GM12878 (cell line): ENCODE results near the gene TTF2. TPM values are rescaled to one million over a fixed set of nuclear protein-coding genes. Genes with fewer than 3 reads are reported as not detected.

Experiments
- ATAC-seq: fragments of 200-7000 bp; cut with Tn5 transposase; 3 replicates; pipeline ENCODE4 v1.9.1; 2020; ENCODE audit warnings: mild to moderate bottlenecking, moderate library complexity
- BruUV-seq: library from RNA; stranded (reverse); fragments of 400-500 nt; replicated peaks from 2 replicates; lab custom pipeline; 2021; lab: Mats Ljungman, UMichigan
- CTCF ChIA-PET: fragments of 300-600 bp; sonication (Branson Sonifier 250); formaldehyde crosslinking; extraction: SDS; loops from one replicate; lab custom pipeline; 2021; ENCODE audit warnings: inconsistent platforms; lab: Yijun Ruan, JAX
- POLR2A ChIA-PET: fragments of 350-600 bp; formaldehyde crosslinking; extraction: SDS; loops from one replicate; lab custom pipeline; 2021; ENCODE audit warnings: inconsistent platforms; lab: Charles Lee
- RAD21 ChIA-PET: fragments of 300-600 bp; sonication (Branson Sonifier 250); formaldehyde crosslinking; loops from one replicate; lab custom pipeline; 2023; ENCODE audit warnings: antibody characterized with exemption; ENCODE audit not compliant: unreplicated experiment; lab: Charles Lee
- SMC1A ChIA-PET: fragments of 300-600 bp; sonication (Branson Sonifier 250); formaldehyde crosslinking; loops from one replicate; lab custom pipeline; 2023; ENCODE audit not compliant: unreplicated experiment, uncharacterized antibody; lab: Charles Lee
- DNase-seq: peaks from one replicate; pipeline ENCODE4 v3.0.0-alpha.2; 2011; ENCODE audit warnings: low read depth, low spot score
- FAIRE-seq: peaks from 3 replicates; lab custom pipeline; 2011; peaks lifted over from hg19 to GRCh38; lab: Jason Lieb, UNC
- H2AFZ ChIP-seq: 2 replicates; pipeline ENCODE4 v1.6.0; 2011; ENCODE audit warnings: low read depth, low read length, control low read depth; ENCODE audit not compliant: control insufficient read depth
- H3K27ac ChIP-seq: 2 replicates; pipeline ENCODE4 v1.5.1; 2011; ENCODE audit warnings: control low read depth; ENCODE audit not compliant: control insufficient read depth, insufficient read depth
- H3K27me3 ChIP-seq, 2 experiments: replicated peaks in 1 of 2; 2 replicates each; pipeline versions ENCODE4 v1.6.0 to v1.6.1; 2011; ENCODE audit warnings: low read length in 1 of 2; ENCODE audit not compliant: control insufficient read depth in 2 of 2, insufficient read depth in 2 of 2
- H3K36me3 ChIP-seq, 2 experiments: 2 replicates each; pipeline ENCODE4 v1.5.1; 2011; ENCODE audit warnings: low read length in 1 of 2; ENCODE audit not compliant: control insufficient read depth in 2 of 2, insufficient read depth in 2 of 2
- H3K4me1 ChIP-seq: 2 replicates; pipeline ENCODE4 v1.6.1; 2011; ENCODE audit warnings: mild to moderate bottlenecking, low read length, moderate library complexity, mixed read lengths; ENCODE audit not compliant: control insufficient read depth, insufficient read depth
- H3K4me2 ChIP-seq: 2 replicates; pipeline ENCODE4 v1.6.0; 2011; ENCODE audit warnings: control low read depth; ENCODE audit not compliant: control insufficient read depth, insufficient read depth
- H3K4me3 ChIP-seq: fragments of 200-600 bp; sonication (generic); 2 replicates; pipeline ENCODE4 v1.5.1; 2016
- H3K79me2 ChIP-seq: 2 replicates; pipeline ENCODE4 v1.6.0; 2011; ENCODE audit warnings: low read length; ENCODE audit not compliant: control insufficient read depth, insufficient read depth
- H3K9ac ChIP-seq: 2 replicates; pipeline ENCODE4 v1.8.0; 2011; ENCODE audit warnings: low read length, control low read depth, mixed read lengths; ENCODE audit not compliant: control insufficient read depth, insufficient read depth
- H3K9me3 ChIP-seq: replicated peaks from 3 replicates; pipeline ENCODE4 v1.5.1; 2011; ENCODE audit warnings: mild to moderate bottlenecking, low read length; ENCODE audit not compliant: control insufficient read depth, insufficient read depth
- H4K20me1 ChIP-seq: 2 replicates; pipeline ENCODE4 v1.6.0; 2011; ENCODE audit not compliant: control insufficient read depth, insufficient read depth
- ATF3 ChIP-seq: IDR thresholded peaks from 2 replicates; pipeline ENCODE4 v1.6.1; 2011; ENCODE audit warnings: low read depth, mild to moderate bottlenecking, low read length, moderate library complexity, borderline replicate concordance; ENCODE audit errors: extremely low read depth
- EGR1 ChIP-seq, 2 experiments: IDR thresholded peaks; 1 replicate in 1 of 2; 2 replicates in 1 of 2; pipeline ENCODE4 v1.6.1; 2011 to 2012; ENCODE audit warnings: low read depth in 2 of 2, low read length in 2 of 2, borderline replicate concordance in 1 of 2, mild to moderate bottlenecking in 1 of 2, moderate library complexity in 1 of 2
- IRF4 ChIP-seq: IDR thresholded peaks from 2 replicates; pipeline ENCODE4 v1.6.1; 2011; ENCODE audit warnings: low read depth, low read length
- NFXL1 ChIP-seq: fragments of 450-650 bp; IDR thresholded peaks from 2 replicates; pipeline ENCODE4 v1.6.1; 2017; ENCODE audit warnings: antibody characterized with exemption, mild to moderate bottlenecking, borderline replicate concordance
- PRDM15 ChIP-seq: fragments of 450-650 bp; formaldehyde crosslinking; IDR thresholded peaks from 2 replicates; pipeline ENCODE4 v1.4.0; 2020; ENCODE audit warnings: mild to moderate bottlenecking, moderate library complexity
- RAD21 ChIP-seq: IDR thresholded peaks from 2 replicates; pipeline ENCODE4 v1.6.1; 2011; ENCODE audit warnings: mild to moderate bottlenecking, low read depth, low read length, moderate library complexity; ENCODE audit not compliant: insufficient read depth
- TCF3 ChIP-seq: IDR thresholded peaks from 2 replicates; pipeline ENCODE4 v1.6.1; 2012; ENCODE audit warnings: low read depth, mild to moderate bottlenecking, low read length, borderline replicate concordance; ENCODE audit not compliant: insufficient read depth
- WRNIP1 ChIP-seq: IDR thresholded peaks from 2 replicates; pipeline ENCODE4 v1.6.1; 2011; ENCODE audit warnings: low read depth, low read length, improper control_type of control experiment, borderline replicate concordance
- ZNF622 ChIP-seq: fragments of 450-650 bp; IDR thresholded peaks from 2 replicates; pipeline ENCODE4 v1.6.1; 2017; ENCODE audit warnings: mild to moderate bottlenecking, inconsistent platforms
- WGBS: methylation state at CpG from one replicate; pipeline ENCODE4 v1.1.6; 2016; ENCODE audit warnings: low lambda C conversion rate; ENCODE audit not compliant: insufficient replicate concordance, insufficient coverage; ENCODE audit errors: missing lambda C conversion rate; 5-methylcytosine and 5-hydroxymethylcytosine counted together
- in situ Hi-C: fragments of 300-500 bp; cut with MboI; formaldehyde crosslinking; loops from 9 replicates; pipeline ENCODE4 v1.14.3; 2018; ENCODE audit warnings: mixed read lengths
- intact Hi-C: fragments of 100-400 bp; cut with micrococcal nuclease; formaldehyde crosslinking; loops from one replicate; pipeline ENCODE4 v1.14.2; 2022; ENCODE audit not compliant: unreplicated experiment
- polyA plus RNA-seq, 11 experiments: library from polyadenylated mRNA; depleted of rRNA in 4 of 11; unstranded in 6 of 11; stranded (reverse) in 5 of 11; fragments of >200 nt; fragmentation: Nextera tagmentation in 4 of 11; fragmentation: Illumina TruSeq in 1 of 11; extraction: Ambion mirVana in 4 of 11; extraction: Trizol in 1 of 11; gene quantifications; 1 replicate in 1 of 11; 2 replicates in 10 of 11; pipeline versions ENCODE4 v1.2.1 to v1.2.3, GENCODE V29; 2011 to 2016; ENCODE audit warnings: inconsistent platforms in 2 of 11, missing spikeins in 2 of 11, low read depth in 1 of 11
- total RNA-seq, 4 experiments: library from RNA; depleted of rRNA in 3 of 4; stranded (reverse); fragments of >200 nt in 3 of 4; fragmentation: Illumina TruSeq in 1 of 4; extraction: Trizol in 1 of 4; gene quantifications; 2 replicates each; pipeline versions ENCODE4 v1.2.1 to v1.2.3, GENCODE V29; 2013 to 2021

The TTF2 gene
- total and polyA plus RNA-seq, 10 of the 15 experiments (the other 5 are each of a cell fraction or from before 2014, with no cell fraction given): 17.7 to 134 (median 78.2) TPM

- BruUV-seq: no TSS peak
- intact Hi-C loops: no loop called here
- in situ Hi-C loops: no loop called here
- H3K4me1 ChIP-seq: no peaks in the 10 kb centered on the region
- no peak for ATAC-seq
- no peaks in the 10 kb centered on the region; the same call in 2 of the 3 replicates for H3K9me3 ChIP-seq
- no peak overlapping the region for H3K9ac ChIP-seq
- SMC1A ChIA-PET: no interaction called here
- H3K4me2 ChIP-seq: no peak overlapping the region
- H2AFZ ChIP-seq: no peak overlapping the region
- no peaks in the 10 kb centered on the region for H3K79me2 ChIP-seq
- no peak for FAIRE-seq
- POLR2A ChIA-PET: no interaction called here
- no peak overlapping the region for H3K4me3 ChIP-seq
- no peaks in the 10 kb centered on the region for H4K20me1 ChIP-seq
- H3K27me3 ChIP-seq: peaks cover 0 to 3% of the 10 kb centered on the region in 2 experiments; a peak in 1 of 4 replicates
- H3K27ac ChIP-seq: no peak overlapping the region
- no peak for TF ChIP-seq RAD21
- TF ChIP-seq PRDM15: no peak
- no peak for TF ChIP-seq EGR1 (IDR thresholded peaks at IDR 0.05; ENCODE audit: borderline replicate concordance in 1 of 2, low read depth in 2 of 2, low read length in 2 of 2)
- no peak for TF ChIP-seq WRNIP1
- TF ChIP-seq ATF3: no peak
- no peak for TF ChIP-seq ZNF622
- TF ChIP-seq TCF3: no peak
- no peak for TF ChIP-seq IRF4
- no peak for TF ChIP-seq NFXL1
- H3K36me3 ChIP-seq: no peaks in the 10 kb centered on the region
- 0% methylated on average over 2 of the region's 2 CpGs for WGBS
- CTCF ChIA-PET: interaction anchor here (0.5 to 1.1 kb wide), 3 partner anchors 17 to 73 kb away, joined by 3 to 4 read pairs (median 3); no protein-coding TSS in a partner anchor
- RAD21 ChIA-PET: no interaction called here
- DNase-seq: no peak
Measured at GRCh38 chr1:117146072-117146471, 85.9 kb downstream of the TTF2 start.
